Activated CD4-positive, alpha-beta memory T cell treated with anti-CD3 and anti-CD28 coated beads, Interleukin-2, amount 10 ng/mL, durations not matched to agents 7 days and 5 days (primary cell): ENCODE measurements around the gene RPA3. TPM values are rescaled to one million over a fixed set of nuclear protein-coding genes. Genes with fewer than 3 reads are reported as not detected.
"Not testable (repeated sequence)": the region's sequence is repeated elsewhere in the genome, so short reads cannot be mapped to it uniquely, and the experiment has no call there.

Experiments used
- CTCF ChIA-PET: fragments of 350-600 bp; sonication (Branson Sonifier 250); formaldehyde crosslinking; loops from one replicate; lab custom pipeline; 2021; ENCODE audit warnings: antibody characterized with exemption, inconsistent platforms; lab: Charles Lee
- POLR2A ChIA-PET: fragments of 350-600 bp; sonication (Branson Sonifier 250); formaldehyde crosslinking; loops from one replicate; lab custom pipeline; 2021; ENCODE audit warnings: antibody characterized with exemption; lab: Charles Lee
- DNase-seq: peaks from one replicate; pipeline ENCODE4 v3.0.0-alpha.2; 2020
- H3K27ac Mint-ChIP-seq: one replicate; pipeline ENCODE4 v1.8.0; 2021; ENCODE audit warnings: mild to moderate bottlenecking, mixed read lengths
- H3K27me3 Mint-ChIP-seq: one replicate; pipeline ENCODE4 v1.8.0; 2021; ENCODE audit warnings: mixed read lengths
- H3K36me3 Mint-ChIP-seq: one replicate; pipeline ENCODE4 v1.8.0; 2021; ENCODE audit warnings: low read depth, mixed read lengths
- H3K4me1 Mint-ChIP-seq: one replicate; pipeline ENCODE4 v1.8.0; 2021; ENCODE audit warnings: mixed read lengths
- H3K4me3 Mint-ChIP-seq: one replicate; pipeline ENCODE4 v1.8.0; 2021; ENCODE audit warnings: mild to moderate bottlenecking, mixed read lengths
- H3K9me3 Mint-ChIP-seq: one replicate; pipeline ENCODE4 v1.8.0; 2021; ENCODE audit warnings: mixed read lengths
- total RNA-seq, 2 experiments: library from RNA; stranded (reverse); gene quantifications; one replicate each; pipeline ENCODE4 v1.2.3, GENCODE V29; 2021

The RPA3 gene
- total RNA-seq, 2 experiments from 2014 or later = 118 to 120 TPM

DNA sequence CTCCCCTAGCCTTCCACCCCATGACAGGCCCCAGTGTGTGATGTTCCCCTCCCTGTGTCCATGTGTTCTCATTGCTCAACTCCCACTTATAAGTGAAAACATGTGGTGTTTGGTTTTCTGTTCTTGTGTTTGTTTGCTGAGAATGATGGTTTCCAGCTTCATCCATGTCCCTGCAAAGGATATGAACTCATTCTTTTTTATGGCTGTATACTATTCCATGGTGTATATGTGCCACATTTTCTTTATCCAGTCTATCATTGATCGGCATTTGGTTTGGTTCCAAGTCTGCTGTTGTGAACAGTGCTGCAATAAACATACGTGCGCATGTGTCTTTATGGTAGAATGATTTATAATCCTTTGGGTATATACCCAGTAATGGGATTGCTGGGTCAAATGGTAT lies 61.9 kb downstream of the RPA3 start:
- Mint-ChIP-seq H3K36me3 (peaks cover 35% of the 10 kb centered on the region), H3K4me1 (peaks cover 13% of the 10 kb centered on the region), H3K9me3 (peaks cover 29% of the 10 kb centered on the region)
- POLR2A ChIA-PET, H3K27me3 Mint-ChIP-seq, H3K4me3 Mint-ChIP-seq, H3K27ac Mint-ChIP-seq, DNase-seq, CTCF ChIA-PET: not testable (repeated sequence)

DNA sequence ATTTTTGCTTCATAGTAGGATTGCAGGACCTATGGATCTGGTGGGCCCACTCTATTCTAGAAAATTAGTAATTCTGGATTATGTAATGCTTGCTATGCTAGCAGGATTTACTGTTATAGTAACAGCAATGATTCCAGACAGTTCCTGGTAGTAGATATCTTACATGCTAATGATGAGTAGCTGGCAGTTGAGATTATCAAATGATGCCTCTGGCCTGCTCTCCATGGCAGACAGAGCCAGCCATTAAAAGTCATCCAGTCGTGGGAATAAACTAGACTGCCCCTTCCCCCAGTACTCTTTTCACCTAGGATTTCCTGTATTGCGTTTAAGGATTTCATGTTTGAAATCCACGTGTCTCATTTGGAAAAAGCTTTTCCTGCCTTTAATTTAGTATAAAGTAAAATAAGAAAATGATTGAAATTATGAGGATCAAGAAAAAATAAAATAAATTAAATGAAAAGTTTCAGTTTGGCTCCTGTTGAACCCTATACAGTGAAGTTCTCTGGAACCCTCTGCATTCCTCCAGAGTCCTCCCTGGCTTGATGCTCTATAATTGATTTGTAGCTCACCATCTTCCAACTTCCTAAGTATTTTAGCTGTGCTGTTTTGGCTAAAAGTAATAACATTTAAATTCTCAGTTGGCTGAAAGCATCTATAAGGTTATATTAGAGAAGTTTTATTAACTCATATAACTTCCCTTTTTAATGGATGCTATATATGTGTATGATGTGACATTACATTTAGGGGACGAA lies 63.3 kb downstream of the RPA3 start:
- no peak overlapping the region for H3K4me3 Mint-ChIP-seq
- peaks cover 12% of the 10 kb centered on the region for H3K4me1 Mint-ChIP-seq
- peaks cover 28% of the 10 kb centered on the region for H3K36me3 Mint-ChIP-seq
- ChIA-PET CTCF (no interaction called here), POLR2A (interaction anchor here (1.0 kb wide), 1 partner anchor 14 kb away, joined by 3 read pairs; no protein-coding TSS in a partner anchor)
- H3K27me3 Mint-ChIP-seq = no peaks in the 10 kb centered on the region
- H3K9me3 Mint-ChIP-seq = peaks cover 29% of the 10 kb centered on the region
- H3K27ac Mint-ChIP-seq = no peak overlapping the region
- DNase-seq = no peak

GRCh38 chr7:7653593-7654187 lies 64.7 kb downstream of the RPA3 start:
- Mint-ChIP-seq H3K9me3 (peaks cover 16% of the 10 kb centered on the region), H3K4me3 (no peak overlapping the region), H3K4me1 (peaks cover 7% of the 10 kb centered on the region), H3K36me3 (peaks cover 15% of the 10 kb centered on the region), H3K27ac (no peak overlapping the region), H3K27me3 (no peaks in the 10 kb centered on the region)
- ChIA-PET POLR2A (no interaction called here), CTCF (interaction anchor here (1.1 to 1.9 kb wide), 2 partner anchors 13 to 27 kb away, joined by 3 to 6 read pairs; partner anchors contain the start of gene UMAD1)
- DNase-seq = peak; percentile 25

DNA sequence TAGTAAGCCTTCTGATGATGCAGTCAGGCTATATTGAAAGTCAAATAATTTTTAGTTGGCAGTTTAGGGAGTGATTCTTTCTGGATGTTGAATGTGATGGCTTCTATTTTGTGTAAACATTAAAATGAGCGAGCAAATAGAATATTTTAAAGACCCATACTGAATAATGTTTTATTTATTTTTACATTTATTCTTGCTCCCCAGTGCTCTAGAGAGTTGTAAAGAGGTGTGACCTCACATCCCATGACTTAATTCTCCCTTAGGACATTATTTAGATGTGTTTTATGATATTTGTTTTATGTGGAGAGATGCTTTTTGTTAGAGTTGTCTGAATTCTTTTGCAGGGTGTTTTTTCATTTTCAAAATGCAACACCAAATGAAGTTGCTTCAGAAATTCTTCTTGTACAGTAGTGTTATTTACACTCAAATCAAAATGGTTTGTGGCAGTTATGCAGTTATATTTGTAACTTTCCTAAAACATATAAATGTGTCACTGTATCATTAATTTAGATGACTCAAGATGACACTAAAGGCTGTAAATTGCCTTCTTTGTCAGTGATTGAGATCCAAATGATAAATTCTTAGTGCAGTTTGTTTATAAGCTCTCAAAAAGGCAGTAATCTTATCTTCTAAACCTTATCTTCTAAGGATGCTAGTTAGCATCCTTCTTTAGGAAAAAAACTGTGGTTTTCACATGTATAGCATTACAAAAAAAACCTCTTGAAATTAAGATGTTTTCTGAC lies 65.4 kb downstream of the RPA3 start:
- ChIA-PET CTCF (interaction anchor here (1.1 to 1.9 kb wide), 2 partner anchors 12 to 28 kb away, joined by 3 to 6 read pairs; partner anchors contain the start of gene UMAD1), POLR2A (interaction anchor here (1.0 kb wide), 1 partner anchor 12 kb away, joined by 6 read pairs; the partner anchor contains the start of gene UMAD1)
- Mint-ChIP-seq H3K27me3 (no peaks in the 10 kb centered on the region), H3K4me1 (peaks cover 7% of the 10 kb centered on the region), H3K4me3 (no peak overlapping the region), H3K9me3 (peaks cover 10% of the 10 kb centered on the region), H3K36me3 (peaks cover 12% of the 10 kb centered on the region), H3K27ac (no peak overlapping the region)
- DNase-seq = no peak

DNA sequence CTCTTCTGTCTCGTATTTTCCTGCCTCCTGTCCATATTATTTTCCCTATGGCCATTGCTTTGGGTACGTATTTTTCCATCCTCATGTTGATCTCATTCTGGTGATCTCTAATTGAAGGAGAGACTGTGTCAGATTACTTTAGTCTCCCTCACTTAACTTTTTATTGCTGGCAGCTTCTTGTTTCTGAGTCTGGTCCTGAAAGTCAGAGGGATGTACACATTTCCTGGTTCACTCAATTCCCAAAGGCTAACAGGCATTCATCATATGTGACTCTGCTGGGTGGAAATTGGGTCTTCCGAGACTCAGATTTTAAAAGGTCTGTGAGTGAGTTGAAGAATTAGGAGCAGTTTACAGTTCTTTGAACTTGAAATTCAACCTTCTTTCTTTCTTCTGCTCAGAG lies 66.9 kb downstream of the RPA3 start:
- no peak for DNase-seq
- ChIA-PET CTCF (interaction anchor here (0.9 to 1.1 kb wide), 2 partner anchors 9 to 29 kb away, joined by 3 read pairs; no protein-coding TSS in a partner anchor), POLR2A (interaction anchor here (2.2 kb wide), 1 partner anchor 11 kb away, joined by 7 read pairs; the partner anchor contains the start of gene UMAD1)
- Mint-ChIP-seq H3K27me3 (no peaks in the 10 kb centered on the region), H3K27ac (no peak overlapping the region), H3K4me3 (no peak overlapping the region), H3K9me3 (peaks cover 3% of the 10 kb centered on the region), H3K4me1 (peaks cover 7% of the 10 kb centered on the region), H3K36me3 (peaks cover 4% of the 10 kb centered on the region)

GRCh38 chr7:7650682-7651206 lies 67.7 kb downstream of the RPA3 start:
- H3K4me1 Mint-ChIP-seq = peaks cover 7% of the 10 kb centered on the region
- ChIA-PET CTCF (interaction anchor here (1.1 kb wide), 1 partner anchor 30 kb away, joined by 3 read pairs; no protein-coding TSS in a partner anchor), POLR2A (interaction anchor here (2.2 kb wide), 1 partner anchor 10 kb away, joined by 7 read pairs; the partner anchor contains the start of gene UMAD1)
- H3K36me3 Mint-ChIP-seq = peaks cover 3% of the 10 kb centered on the region
- H3K27ac Mint-ChIP-seq = no peak overlapping the region
- no peak overlapping the region for H3K4me3 Mint-ChIP-seq
- H3K27me3 Mint-ChIP-seq = no peaks in the 10 kb centered on the region
- H3K9me3 Mint-ChIP-seq = no peaks in the 10 kb centered on the region
- no peak for DNase-seq

- H3K4me1 Mint-ChIP-seq = peaks cover 12% of the 10 kb centered on the region
- DNase-seq = no peak
- H3K27ac Mint-ChIP-seq = no peak overlapping the region
- CTCF ChIA-PET = no interaction called here
- H3K27me3 Mint-ChIP-seq = no peaks in the 10 kb centered on the region
- H3K36me3 Mint-ChIP-seq = peaks cover 26% of the 10 kb centered on the region
- no peaks in the 10 kb centered on the region for H3K9me3 Mint-ChIP-seq
- H3K4me3 Mint-ChIP-seq = no peak overlapping the region
- POLR2A ChIA-PET = no interaction called here
Observed at GRCh38 chr7:7647495-7648036, 70.8 kb downstream of the RPA3 start.

GRCh38 chr7:7642081-7642480 lies 76.3 kb downstream of the RPA3 start:
- Mint-ChIP-seq H3K4me1 (peaks cover 36% of the 10 kb centered on the region), H3K27me3 (no peaks in the 10 kb centered on the region), H3K9me3 (no peaks in the 10 kb centered on the region), H3K27ac (peak overlapping the region; percentile 90), H3K36me3 (peaks cover 36% of the 10 kb centered on the region), H3K4me3 (peak overlapping the region; percentile 90)
- ChIA-PET POLR2A (interaction anchor here (1.9 to 4.1 kb wide), 7 partner anchors 10 to 459 kb away, joined by 5 to 61 read pairs (median 10); partner anchors contain the start of genes C1GALT1, GLCCI1 and RPA3), CTCF (interaction anchor here (1.2 to 2.1 kb wide), 2 partner anchors 10 to 39 kb away, joined by 3 to 7 read pairs; no protein-coding TSS in a partner anchor)
- DNase-seq = no peak

DNA sequence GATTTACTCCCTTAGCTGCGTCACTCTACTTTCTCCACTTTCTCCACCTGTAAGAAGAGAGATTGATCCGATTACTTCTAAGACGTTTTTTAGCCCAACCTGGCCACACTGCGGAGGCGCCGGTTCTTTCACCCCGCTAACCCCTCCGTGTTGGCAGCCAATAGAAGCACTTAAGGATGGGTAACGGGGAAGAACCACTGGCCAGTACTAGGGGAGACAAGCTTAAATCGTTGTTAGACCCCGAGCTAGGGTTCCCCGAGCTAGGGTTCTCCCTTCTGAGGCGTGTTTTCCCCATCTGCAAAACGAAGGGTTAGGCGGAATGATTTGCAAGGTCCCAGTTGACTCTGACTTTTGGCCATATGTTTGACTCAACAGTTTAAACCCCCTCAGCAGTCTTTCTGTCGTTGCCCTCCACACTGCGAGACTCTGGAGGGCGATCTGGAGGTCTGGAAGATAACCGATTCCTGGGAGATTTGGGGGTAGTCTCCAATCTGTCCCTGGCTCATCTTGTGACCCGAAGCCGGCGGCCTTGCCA lies 77.2 kb downstream of the RPA3 start:
- POLR2A ChIA-PET = interaction anchor here (0.6 to 4.1 kb wide), 29 partner anchors 9 to 619 kb away, joined by 3 to 61 read pairs (median 5); partner anchors contain the start of genes C1GALT1, GLCCI1, MIOS and RPA3
- CTCF ChIA-PET = interaction anchor here (0.8 to 2.1 kb wide), 6 partner anchors 12 to 688 kb away, joined by 3 to 7 read pairs (median 4); no protein-coding TSS in a partner anchor

GRCh38 chr7:7640221-7641128 lies 77.9 kb downstream of the RPA3 start, which contains the start of gene UMAD1:
Gene UMAD1 (plus strand): TSS chr7:7640752. CDS start chr7:7673372, 32,620 bp downstream.
- Mint-ChIP-seq H3K9me3 (no peaks in the 10 kb centered on the region), H3K4me1 (peaks cover 36% of the 10 kb centered on the region), H3K36me3 (peaks cover 42% of the 10 kb centered on the region), H3K27me3 (no peaks in the 10 kb centered on the region), H3K27ac (peak within 1 kb of the TSS; percentile 90), H3K4me3 (peak within 1 kb of the TSS; percentile 90)
- CTCF ChIA-PET = interaction anchor here (0.7 to 2.1 kb wide), 7 partner anchors 12 to 687 kb away, joined by 3 to 7 read pairs (median 3); no protein-coding TSS in a partner anchor
- peak; percentile 99 for DNase-seq
- POLR2A ChIA-PET = interaction anchor here (0.6 to 4.1 kb wide), 43 partner anchors 8 to 620 kb away, joined by 3 to 61 read pairs (median 5); partner anchors contain the start of genes C1GALT1, GLCCI1, MIOS and RPA3

More for the DNA sequence above, 77.2 kb downstream of the RPA3 start:
- Mint-ChIP-seq H3K4me1 (peaks cover 36% of the 10 kb centered on the region), H3K4me3 (peak overlapping the region; percentile 90), H3K36me3 (peaks cover 39% of the 10 kb centered on the region), H3K9me3 (no peaks in the 10 kb centered on the region), H3K27me3 (no peaks in the 10 kb centered on the region), H3K27ac (peak overlapping the region; percentile 90)
- DNase-seq = no peak
